IPS-18c (cell line): ENCODE data around the gene NABP1.
"Not testable (repeated sequence)": the region's sequence is repeated elsewhere in the genome, so short reads cannot be mapped to it uniquely, and the experiment has no call there.

Experiments used
- H3K4me3 ChIP-seq: 2 replicates; pipeline ENCODE4 v1.7.0; 2013; ENCODE audit warnings: low read depth, mild to moderate bottlenecking, low read length, moderate library complexity; ENCODE audit not compliant: insufficient read depth
- H3K9me3 ChIP-seq: one replicate; pipeline ENCODE4 v1.6.1; 2013; ENCODE audit warnings: mild to moderate bottlenecking, low read length, moderate library complexity; ENCODE audit not compliant: control insufficient read depth, insufficient read depth

The NABP1 gene

GRCh38 chr2:191677646-191678436 is at the start of gene NABP1:
Gene NABP1, plus strand, starts transcription at chr2:191678136. Its CDS starts 479 bp downstream, at chr2:191678615.
- Histone ChIP-seq H3K4me3 (peak within 1 kb of the TSS; percentile 93), H3K9me3 (peaks cover 3% of the 10 kb centered on the region)

- no peaks in the 10 kb centered on the region for H3K9me3 ChIP-seq
- no peak overlapping the region for H3K4me3 ChIP-seq
Observed at GRCh38 chr2:191629001-191629453, 48.9 kb upstream of the NABP1 start.

GRCh38 chr2:191629976-191630712 is 47.8 kb upstream of the NABP1 start:
- Histone ChIP-seq H3K4me3 (no peak overlapping the region), H3K9me3 (no peaks in the 10 kb centered on the region)

GRCh38 chr2:191631754-191632153 is 46.2 kb upstream of the NABP1 start:
- H3K9me3 ChIP-seq, result no peaks in the 10 kb centered on the region
- no peak overlapping the region for H3K4me3 ChIP-seq

- H3K4me3 ChIP-seq, result no peak overlapping the region
- H3K9me3 ChIP-seq, result no peaks in the 10 kb centered on the region
Observed at GRCh38 chr2:191632426-191632825, 45.5 kb upstream of the NABP1 start.

GRCh38 chr2:191634791-191635190 is 43.1 kb upstream of the NABP1 start:
- Histone ChIP-seq H3K4me3 (no peak overlapping the region), H3K9me3 (no peaks in the 10 kb centered on the region)

- Histone ChIP-seq H3K9me3 (no peaks in the 10 kb centered on the region), H3K4me3 (no peak overlapping the region)
Observed at GRCh38 chr2:191635333-191636234, 42.4 kb upstream of the NABP1 start.

GRCh38 chr2:191636235-191636543 is 41.7 kb upstream of the NABP1 start:
- Histone ChIP-seq H3K4me3 (no peak overlapping the region), H3K9me3 (no peaks in the 10 kb centered on the region)

GRCh38 chr2:191636586-191636985 is 41.4 kb upstream of the NABP1 start:
- H3K9me3 ChIP-seq, result no peaks in the 10 kb centered on the region
- H3K4me3 ChIP-seq, result no peak overlapping the region

- Histone ChIP-seq H3K9me3 (no peaks in the 10 kb centered on the region), H3K4me3 (no peak overlapping the region)
Observed at GRCh38 chr2:191637182-191638078, 40.5 kb upstream of the NABP1 start.

- no peak overlapping the region for H3K4me3 ChIP-seq
- no peaks in the 10 kb centered on the region for H3K9me3 ChIP-seq
Observed at GRCh38 chr2:191638079-191638801, 39.7 kb upstream of the NABP1 start.

GRCh38 chr2:191638802-191639172 is 39.1 kb upstream of the NABP1 start:
- Histone ChIP-seq H3K9me3 (no peaks in the 10 kb centered on the region), H3K4me3 (no peak overlapping the region)

- H3K9me3 ChIP-seq, result no peaks in the 10 kb centered on the region
- no peak overlapping the region for H3K4me3 ChIP-seq
Observed at GRCh38 chr2:191641609-191642008, 36.3 kb upstream of the NABP1 start.

- H3K9me3 ChIP-seq, result no peaks in the 10 kb centered on the region
- no peak overlapping the region for H3K4me3 ChIP-seq
Observed at GRCh38 chr2:191642541-191642940, 35.4 kb upstream of the NABP1 start.

GRCh38 chr2:191643429-191643828 is 34.5 kb upstream of the NABP1 start:
- Histone ChIP-seq H3K9me3 (no peaks in the 10 kb centered on the region), H3K4me3 (no peak overlapping the region)

- H3K4me3 ChIP-seq, H3K9me3 ChIP-seq: not testable (repeated sequence)
Observed at GRCh38 chr2:191644613-191645012, 33.3 kb upstream of the NABP1 start.
